ENCODE results near the gene SNX33. TPM values are rescaled to one million over a fixed set of nuclear protein-coding genes. Genes with fewer than 3 reads are reported as not detected.

Gene SNX33
- total RNA-seq, 4 donors from 2014 or later: 27.8 to 47.6 (median 40.1) TPM

DNA sequence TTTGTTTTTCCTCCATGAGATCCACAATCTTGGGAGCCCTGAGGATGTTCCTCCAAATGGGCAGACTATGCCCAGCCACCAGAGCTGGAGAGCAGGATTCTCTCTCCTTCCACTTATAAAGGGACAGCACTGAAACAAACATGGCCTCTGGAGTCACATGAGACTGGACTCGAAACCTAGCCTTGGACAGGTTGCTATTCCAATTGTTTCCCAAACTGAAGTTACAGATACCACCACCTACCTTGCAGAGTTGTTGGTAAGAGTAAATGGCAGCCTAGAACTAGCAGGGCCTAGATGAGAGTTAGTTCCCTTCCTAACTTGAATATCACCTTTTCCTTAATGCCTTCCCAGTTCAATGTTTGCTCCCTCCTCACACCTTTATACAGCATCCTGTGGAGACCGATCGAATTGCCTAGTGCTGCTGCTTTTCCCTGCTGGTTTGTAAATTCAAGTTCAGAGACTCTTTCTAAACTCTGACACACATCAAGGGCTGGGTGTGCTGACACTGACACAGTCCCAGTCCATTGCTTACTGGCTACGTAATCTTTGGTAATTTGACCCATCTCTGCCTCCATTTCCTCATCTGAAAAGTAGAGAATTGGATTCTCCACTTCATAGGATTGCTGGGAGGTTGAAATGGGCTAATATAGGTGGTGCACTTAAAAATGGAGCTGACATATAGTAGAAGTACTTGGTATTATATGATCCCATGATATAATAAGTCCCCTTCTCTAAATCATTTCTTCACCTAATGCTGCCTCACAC, 10.3 kb upstream of the SNX33 start:
- TF ChIP-seq, protein P1, sequence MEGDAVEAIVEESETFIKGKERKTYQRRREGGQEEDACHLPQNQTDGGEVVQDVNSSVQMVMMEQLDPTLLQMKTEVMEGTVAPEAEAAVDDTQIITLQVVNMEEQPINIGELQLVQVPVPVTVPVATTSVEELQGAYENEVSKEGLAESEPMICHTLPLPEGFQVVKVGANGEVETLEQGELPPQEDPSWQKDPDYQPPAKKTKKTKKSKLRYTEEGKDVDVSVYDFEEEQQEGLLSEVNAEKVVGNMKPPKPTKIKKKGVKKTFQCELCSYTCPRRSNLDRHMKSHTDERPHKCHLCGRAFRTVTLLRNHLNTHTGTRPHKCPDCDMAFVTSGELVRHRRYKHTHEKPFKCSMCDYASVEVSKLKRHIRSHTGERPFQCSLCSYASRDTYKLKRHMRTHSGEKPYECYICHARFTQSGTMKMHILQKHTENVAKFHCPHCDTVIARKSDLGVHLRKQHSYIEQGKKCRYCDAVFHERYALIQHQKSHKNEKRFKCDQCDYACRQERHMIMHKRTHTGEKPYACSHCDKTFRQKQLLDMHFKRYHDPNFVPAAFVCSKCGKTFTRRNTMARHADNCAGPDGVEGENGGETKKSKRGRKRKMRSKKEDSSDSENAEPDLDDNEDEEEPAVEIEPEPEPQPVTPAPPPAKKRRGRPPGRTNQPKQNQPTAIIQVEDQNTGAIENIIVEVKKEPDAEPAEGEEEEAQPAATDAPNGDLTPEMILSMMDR (IDR thresholded peaks at IDR 0.05): no peak
- Histone ChIP-seq H3K4me1 (peaks cover 32 to 44% (median 40%) of the 10 kb centered on the region in 4 donors), H3K9me3 (no peaks in the 10 kb centered on the region), H3K27me3 (no peaks in the 10 kb centered on the region), H3K27ac (replicated peaks in 1 of 4) (peak overlapping the region in 3 of 4 donors; percentile 87 to 98 (median 94)), H3K4me3 (peak overlapping the region in 2 of 4 donors; percentile 88 to 97), H3K36me3 (peaks cover 0 to 5% (median 0%) of the 10 kb centered on the region in 4 donors)
- intact Hi-C loops (cut with DNase I): loop anchor here (5.0 kb wide), 1 partner anchor 45 kb away; no protein-coding TSS in a partner anchor
- no peak for DNase-seq (ENCODE audit: extremely low spot score)
- 60% methylated on average over 4 of the region's 4 CpGs for WGBS

DNA sequence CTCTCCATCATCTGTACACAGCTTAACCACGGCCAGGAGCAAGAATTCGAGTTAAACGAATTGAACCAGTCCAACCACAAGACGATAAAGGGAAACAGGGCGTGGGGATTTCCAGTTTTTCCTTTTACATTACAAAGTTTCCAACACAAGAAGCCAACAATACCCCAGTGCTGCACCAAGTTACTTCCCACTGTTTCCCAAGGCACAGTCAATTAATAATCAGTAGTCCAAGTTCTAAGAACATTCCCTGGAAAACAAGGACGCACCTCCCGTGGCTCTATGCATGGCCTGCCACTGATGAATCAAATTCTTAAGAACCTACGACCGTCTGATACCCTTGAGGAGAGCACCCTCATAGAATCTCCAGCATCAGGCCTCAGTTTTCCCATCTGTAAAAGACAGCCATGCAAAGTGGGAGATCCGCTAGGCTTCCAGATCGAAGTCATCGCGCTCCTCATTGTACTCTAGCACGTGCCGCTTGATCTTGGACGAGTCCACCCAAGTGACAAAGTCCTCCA, 8.5 kb upstream of the SNX33 start:
- under 1% methylated on average over 9 of the region's 16 CpGs for WGBS
- H3K4me3 ChIP-seq: peak overlapping the region; percentile 86 to 97 (median 89)
- H3K9me3 ChIP-seq: no peaks in the 10 kb centered on the region
- intact Hi-C loops (cut with DNase I): loop anchor here (5.0 kb wide), 1 partner anchor 43 kb away; no protein-coding TSS in a partner anchor
- peaks cover 0 to 5% (median 0%) of the 10 kb centered on the region in 4 donors for H3K36me3 ChIP-seq
- peak overlapping the region; percentile 87 to 98 (median 94) for H3K27ac ChIP-seq (replicated peaks in 1 of 4)
- TF ChIP-seq, protein P1 (IDR thresholded peaks at IDR 0.05): no peak
- no peak for TF ChIP-seq POLR2AphosphoS5 (IDR thresholded peaks at IDR 0.05)
- H3K4me1 ChIP-seq: peaks cover 32 to 44% (median 40%) of the 10 kb centered on the region in 4 donors
- DNase-seq (ENCODE audit: extremely low spot score): no peak
- no peaks in the 10 kb centered on the region for H3K27me3 ChIP-seq

DNA sequence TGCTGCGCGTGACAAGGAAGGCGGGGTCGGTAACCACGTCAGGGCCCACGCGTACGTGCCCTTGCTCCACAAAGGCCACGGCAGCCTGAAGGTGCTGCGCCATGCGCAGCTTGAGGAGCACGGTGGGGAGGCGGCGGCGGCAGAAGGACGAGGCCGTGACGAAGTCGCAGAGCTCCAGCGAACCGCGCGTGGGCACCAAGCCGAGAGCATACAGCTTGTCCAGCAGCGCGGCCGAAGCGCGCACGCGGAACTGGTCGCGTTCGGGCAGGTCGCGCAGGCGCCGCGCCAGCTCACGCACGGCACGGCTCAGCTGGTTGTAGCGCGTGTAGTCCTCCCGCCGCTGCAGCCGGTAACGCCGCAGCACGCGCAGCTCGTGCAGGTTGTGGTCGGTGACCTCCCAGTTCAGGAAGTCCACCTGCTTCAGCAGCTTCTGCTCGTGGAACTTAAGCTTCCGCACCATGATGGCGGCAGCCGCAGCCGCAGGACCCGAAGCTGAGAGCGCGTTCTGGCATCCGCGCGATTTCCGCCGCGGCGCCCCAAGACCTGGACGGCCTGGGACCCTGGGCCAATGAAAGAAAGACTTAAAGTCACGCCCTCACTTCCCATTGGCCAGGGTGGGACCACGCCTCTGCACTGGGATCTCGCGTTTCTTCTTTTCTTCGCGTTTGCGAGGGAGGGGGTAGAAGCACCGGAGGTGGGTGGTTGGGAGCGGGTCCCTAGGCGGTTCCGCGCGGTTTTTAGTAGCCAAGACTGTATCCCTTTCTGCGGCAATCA, 7.8 kb upstream of the SNX33 start, which contains the start of gene IMP3:
TSS of gene IMP3 (minus strand) at position 516 of the 774 bp plus-strand sequence. CDS start at position 460, 56 bp downstream.
- Histone ChIP-seq H3K27ac (replicated peaks in 1 of 4) (peak within 1 kb of the TSS; percentile 87 to 98 (median 94)), H3K4me3 (peak within 1 kb of the TSS; percentile 86 to 97 (median 89)), H3K27me3 (no peaks in the 10 kb centered on the region), H3K36me3 (peaks cover 0 to 5% (median 0%) of the 10 kb centered on the region in 4 donors), H3K4me1 (peaks cover 32 to 44% (median 40%) of the 10 kb centered on the region in 4 donors), H3K9me3 (no peaks in the 10 kb centered on the region)
- peak; percentile 99 for DNase-seq (ENCODE audit: extremely low spot score)
- WGBS: 0% methylated on average over 48 of the region's 83 CpGs
- intact Hi-C loops (cut with DNase I): loop anchor here (5.0 to 10.0 kb wide), 2 partner anchors 42 to 275 kb away; partner anchors contain the start of gene MAN2C1
- peak; percentile 73 for TF ChIP-seq POLR2A (IDR thresholded peaks at IDR 0.05; ENCODE audit: low read depth)
- peak; percentile 99 for TF ChIP-seq POLR2AphosphoS5 (IDR thresholded peaks at IDR 0.05)
- TF ChIP-seq, protein P1 (IDR thresholded peaks at IDR 0.05): peak in 1 of 3 experiments; percentile 20
- no peak for TF ChIP-seq EP300 (IDR thresholded peaks at IDR 0.05)

DNA sequence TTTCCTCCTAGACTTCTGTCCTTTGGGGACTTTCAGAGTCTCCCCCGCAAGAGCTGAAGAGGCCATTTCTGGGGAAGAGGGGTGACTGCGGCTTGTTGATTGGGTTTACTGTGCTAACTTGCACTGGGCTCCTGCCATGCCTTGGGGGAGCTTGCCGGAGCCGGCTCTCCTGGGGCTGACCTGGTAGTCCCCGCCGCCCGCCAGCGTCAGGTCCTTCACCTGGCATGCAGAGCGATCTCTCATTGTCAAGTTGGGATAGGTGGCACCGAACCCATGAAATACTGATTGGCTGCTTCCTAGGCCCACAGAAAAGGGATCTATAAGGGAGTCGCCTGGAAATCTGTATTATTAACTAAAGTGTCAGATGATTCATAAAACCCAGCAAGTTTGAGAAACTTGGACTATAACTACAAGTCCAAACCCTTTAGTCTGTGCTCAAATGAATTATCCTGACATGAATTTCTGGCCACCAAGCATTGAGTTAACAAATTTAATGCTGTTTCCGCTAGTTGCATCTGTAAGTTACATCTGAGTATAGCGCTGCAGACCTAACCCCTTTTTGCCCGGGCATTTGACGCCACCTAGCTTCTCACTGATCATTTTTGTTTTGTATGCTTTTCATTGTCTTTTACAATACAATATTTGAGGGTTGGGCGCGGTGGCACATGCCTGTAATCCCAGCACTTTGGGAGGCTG, 7.1 kb upstream of the SNX33 start:
- WGBS: 7% methylated on average over 13 of the region's 17 CpGs
- no peak for TF ChIP-seq POLR2A (IDR thresholded peaks at IDR 0.05; ENCODE audit: low read depth)
- Histone ChIP-seq H3K4me1 (peaks cover 32 to 46% (median 42%) of the 10 kb centered on the region in 4 donors), H3K27ac (replicated peaks in 1 of 4) (peak overlapping the region; percentile 87 to 98 (median 94)), H3K27me3 (no peaks in the 10 kb centered on the region), H3K4me3 (peak overlapping the region; percentile 86 to 97 (median 89)), H3K36me3 (peaks cover 0 to 5% (median 0%) of the 10 kb centered on the region in 4 donors), H3K9me3 (no peaks in the 10 kb centered on the region)
- no peak for DNase-seq (ENCODE audit: extremely low spot score)
- intact Hi-C loops (cut with DNase I): loop anchor here (10.0 kb wide), 1 partner anchor 276 kb away; the partner anchor contains the start of gene MAN2C1
